Kidney capillary endothelial cell (primary cell): Measurements from ENCODE around the gene CCDC33.
A peak's percentile ranks its signal among the peaks of the same experiment; 100 is the strongest.

ENCODE experiments used
- DNase-seq: peaks from one replicate; pipeline ENCODE4 v3.0.0-alpha.2; 2018; ENCODE audit warnings: low spot score

The CCDC33 gene

GRCh38 chr15:74235962-74236361 lies at the start of gene CCDC33:
Gene CCDC33 (plus strand): TSS chr15:74236326. CDS start chr15:74236720, 394 bp downstream.
- no peak for DNase-seq

DNA sequence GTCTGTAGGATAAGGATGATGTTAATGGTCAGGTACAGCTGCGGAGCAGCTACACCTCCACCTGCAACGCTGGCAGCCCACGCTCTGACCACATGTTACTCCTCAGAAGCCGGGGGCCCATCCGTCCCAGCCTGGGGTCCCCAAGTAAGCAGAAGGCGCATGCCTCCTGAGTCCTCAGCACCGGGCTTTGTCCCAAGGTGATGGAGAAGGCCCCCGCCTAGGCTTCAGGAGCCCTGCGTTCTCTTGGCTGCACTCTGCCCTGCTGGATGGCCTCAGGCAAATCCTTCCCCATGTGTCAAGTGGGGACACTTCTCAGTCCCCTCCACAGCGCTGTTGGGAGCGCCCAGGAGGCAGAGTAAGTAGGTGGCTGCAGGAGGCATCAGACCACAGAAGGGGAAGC lies 47.9 kb upstream of the CCDC33 start:
- DNase-seq, result no peak

DNA sequence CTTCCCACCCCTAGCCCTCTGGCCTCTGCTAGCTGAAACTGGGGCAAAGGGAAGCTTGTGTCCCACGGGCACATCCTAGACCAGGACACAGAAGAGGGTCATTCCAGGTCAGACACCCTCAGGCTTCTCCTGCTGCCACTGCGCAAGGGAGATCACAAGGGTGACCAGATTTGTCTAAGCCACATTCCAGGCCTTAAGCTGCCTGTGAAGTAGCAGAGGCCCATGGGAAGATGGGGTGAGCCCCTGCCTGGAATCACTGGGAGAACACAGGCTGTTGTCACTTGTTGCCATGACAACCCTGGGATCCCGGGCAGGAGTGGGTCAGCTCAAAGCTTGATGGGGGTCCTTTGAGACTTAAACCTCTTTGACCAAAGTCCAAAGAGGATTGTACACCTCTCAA lies 44.3 kb upstream of the CCDC33 start:
- DNase-seq, result no peak

GRCh38 chr15:74192751-74193150 lies 43.4 kb upstream of the CCDC33 start:
- no peak for DNase-seq

DNA sequence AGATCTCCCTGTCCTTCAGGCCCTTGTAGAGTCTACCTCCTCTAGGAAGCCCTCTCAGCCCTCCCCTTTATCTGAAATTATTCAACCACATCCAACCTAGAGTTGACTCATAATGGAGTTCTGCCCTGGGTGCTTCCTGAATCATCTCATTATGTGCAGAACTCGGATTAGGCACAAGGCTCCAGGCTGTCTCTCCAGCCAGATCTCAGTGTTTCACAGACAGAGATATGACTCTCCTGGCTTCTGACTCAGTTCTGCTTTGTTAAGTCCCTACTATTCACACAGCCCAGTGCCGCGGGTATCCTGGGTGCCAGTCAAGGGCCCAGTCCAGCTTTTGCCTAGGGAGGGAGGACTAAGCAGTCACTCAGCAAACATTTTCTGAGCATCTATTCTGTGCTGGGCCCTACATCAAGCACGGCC lies 42.8 kb upstream of the CCDC33 start:
- DNase-seq, result peak; percentile 89

GRCh38 chr15:74193905-74194304 lies 42.2 kb upstream of the CCDC33 start:
- DNase-seq, result no peak

DNA sequence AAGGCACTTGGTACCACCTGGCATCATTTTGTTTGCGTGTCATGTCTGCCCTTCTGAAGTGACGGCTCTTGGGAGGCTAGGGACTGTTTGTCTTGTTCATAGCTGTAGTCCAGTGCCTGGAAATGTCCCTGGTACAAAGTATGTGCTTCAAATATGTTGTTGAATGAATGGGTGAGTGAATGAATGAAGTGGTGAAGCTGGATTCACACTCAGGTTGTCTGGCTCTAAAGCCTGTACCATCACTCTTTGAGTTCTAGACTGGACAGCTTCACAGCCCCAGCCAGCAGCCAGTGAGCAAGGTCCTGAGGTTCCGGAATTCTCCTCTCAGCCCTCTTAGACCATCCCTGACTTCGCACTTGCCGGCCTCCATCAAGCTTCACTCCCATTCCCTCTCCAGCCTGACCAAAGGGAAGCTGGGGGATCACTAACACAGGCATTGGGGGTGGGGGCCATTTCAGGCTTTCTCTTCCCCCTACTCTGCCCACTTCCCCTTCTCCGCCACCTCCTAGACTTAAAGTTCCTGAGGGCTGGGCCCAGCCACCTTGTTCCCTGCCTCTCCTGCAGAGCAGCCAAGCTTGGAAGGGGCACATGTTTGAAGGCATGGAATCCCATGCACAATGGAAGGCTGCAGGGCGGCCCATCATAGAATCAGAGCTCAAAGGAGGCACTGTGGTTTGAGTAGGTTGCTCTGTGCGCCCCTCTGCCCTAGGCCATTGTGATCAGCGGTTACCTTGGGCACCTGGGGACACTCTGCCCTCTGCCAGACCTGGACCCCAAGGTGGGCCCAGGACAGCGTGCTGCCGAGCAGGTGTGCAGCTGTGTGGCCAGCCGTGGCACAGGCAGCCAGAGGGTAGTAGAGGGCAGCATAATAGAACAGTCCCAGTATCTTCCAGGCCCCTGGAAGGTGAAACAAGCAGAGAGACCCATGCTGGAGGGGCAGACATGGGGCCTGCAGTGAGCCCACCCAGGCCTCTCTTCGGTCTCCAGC lies 41.3 kb upstream of the CCDC33 start:
- no peak for DNase-seq

GRCh38 chr15:74196175-74196574 lies 40.0 kb upstream of the CCDC33 start:
- DNase-seq, result peak; percentile 70

DNA sequence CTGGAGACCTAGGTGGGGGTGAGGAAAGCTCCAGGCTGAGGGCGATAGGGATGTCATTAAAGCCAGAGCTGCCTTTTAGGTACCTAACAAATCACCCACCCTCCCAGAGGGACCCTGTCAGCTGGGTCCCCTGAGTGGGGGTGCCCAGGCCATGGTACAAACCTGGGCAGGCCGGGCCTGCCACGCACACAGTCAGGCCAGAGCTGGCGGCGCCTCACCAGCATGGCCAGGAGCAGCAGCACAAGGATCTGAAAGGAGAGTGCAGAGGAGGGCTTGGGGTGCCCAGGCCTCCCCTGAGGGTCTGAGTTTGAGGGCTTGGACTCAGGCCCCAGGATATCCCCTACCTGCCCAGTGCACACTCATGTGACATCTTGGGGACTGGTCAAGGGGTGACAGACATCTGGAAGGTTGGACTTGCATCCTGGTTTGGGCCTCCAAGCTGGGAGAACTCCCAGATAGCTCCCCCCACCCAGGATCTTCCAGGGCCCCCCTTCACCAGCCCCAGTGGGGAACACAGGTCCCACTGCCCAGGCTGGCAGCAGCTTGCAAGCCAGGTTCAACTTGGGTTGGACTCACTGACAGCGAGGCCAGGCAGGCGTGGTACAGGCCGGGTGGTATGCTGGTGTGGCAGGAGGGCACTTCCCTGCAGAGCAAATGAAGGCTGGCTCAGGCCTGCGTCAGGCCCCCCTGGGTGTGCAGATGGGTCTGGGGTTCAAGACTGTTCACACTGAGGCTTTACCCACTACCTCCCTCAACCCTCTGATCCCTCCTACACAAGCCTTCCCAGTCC lies 38.8 kb upstream of the CCDC33 start:
- DNase-seq, result no peak

- no peak for DNase-seq
Measured at GRCh38 chr15:74199297-74199652, 36.9 kb upstream of the CCDC33 start.

- DNase-seq, result no peak
Measured at GRCh38 chr15:74200412-74200815, 35.7 kb upstream of the CCDC33 start.

- DNase-seq, result no peak
Measured at GRCh38 chr15:74200871-74201419, 35.2 kb upstream of the CCDC33 start.

DNA sequence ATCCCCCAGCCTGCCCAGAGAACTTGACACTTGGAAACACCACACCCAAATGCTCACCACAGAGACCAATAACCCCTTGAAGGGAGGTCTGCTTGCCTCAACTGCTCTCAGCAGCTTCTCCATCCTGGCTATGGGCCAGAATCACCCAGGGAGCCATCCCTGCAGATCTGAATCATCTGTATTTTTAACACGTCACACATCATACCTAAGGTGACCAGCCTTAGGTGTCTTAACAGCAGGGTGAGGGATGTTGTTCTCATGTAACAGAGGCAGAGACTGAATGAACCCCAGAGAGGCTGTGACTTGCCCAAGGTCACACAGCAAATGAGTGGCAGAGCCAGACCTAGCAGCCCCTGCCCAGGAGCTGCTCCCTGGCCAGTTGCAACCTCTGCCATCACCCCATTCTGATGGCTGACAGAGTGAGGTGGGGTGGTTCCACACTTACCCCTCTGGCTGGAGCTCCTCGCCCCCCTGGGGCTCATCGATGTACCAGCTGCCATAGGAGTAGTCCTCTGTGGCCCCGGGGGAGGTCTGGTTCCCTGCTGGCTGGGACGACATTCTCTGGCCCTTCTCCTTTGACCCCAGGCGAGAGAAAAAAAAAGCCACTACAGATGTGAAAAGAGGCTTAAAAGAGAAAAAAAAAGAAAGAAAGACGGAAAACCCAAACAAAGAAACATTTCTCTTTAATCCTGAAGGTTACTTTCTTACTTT lies 34.3 kb upstream of the CCDC33 start:
- DNase-seq, result no peak

DNA sequence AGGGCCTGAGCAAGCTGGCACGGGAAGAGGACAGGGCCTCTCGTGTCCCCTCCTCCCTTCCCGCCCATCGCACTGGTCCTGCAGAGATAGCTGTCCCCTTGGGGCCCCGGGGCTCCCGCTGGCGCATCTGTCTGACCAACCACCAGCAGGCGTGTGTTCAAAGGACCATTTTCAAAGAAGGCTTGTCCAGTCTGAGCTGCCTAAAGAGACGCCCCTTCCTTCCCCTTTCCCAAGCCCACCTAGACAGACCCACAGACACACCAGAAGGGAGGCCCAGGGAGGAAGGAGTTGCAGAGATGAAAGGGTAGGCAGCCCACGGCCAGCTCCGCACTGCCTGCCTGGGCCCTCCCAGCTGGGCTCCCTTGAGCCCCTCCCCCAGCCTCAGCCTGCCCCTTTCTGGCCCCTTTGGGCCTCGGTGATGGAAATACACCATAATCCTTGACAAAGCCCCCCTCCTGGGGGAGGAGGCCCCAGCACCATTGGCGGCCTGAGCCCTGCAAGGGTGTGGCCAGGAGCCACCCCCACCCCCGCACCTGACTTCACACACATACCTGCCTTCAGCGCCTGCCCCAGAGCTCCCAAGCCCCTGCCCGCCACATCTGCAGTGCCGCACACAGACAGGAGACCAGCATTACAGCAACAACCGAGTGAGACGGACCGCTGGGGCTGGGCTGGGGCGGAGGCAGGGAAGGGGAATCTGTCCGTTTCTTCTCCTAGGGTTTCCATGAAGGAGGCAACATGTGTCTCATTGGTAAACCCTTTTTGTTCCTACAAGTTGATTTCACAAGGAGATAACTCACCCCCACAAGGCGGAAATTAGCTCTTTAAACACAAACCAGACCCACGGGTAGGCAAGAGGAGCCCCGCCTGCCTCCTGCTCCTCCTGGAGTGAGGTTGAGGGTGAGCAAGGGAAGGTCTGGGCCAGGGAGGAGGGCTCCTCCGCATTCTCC lies 33.4 kb upstream of the CCDC33 start, which contains the start of gene STRA6:
TSS of gene STRA6 (minus strand) at position 336 of the 950 bp plus-strand sequence. CDS start 520 bp downstream, outside the sequence.
- no peak for DNase-seq

DNA sequence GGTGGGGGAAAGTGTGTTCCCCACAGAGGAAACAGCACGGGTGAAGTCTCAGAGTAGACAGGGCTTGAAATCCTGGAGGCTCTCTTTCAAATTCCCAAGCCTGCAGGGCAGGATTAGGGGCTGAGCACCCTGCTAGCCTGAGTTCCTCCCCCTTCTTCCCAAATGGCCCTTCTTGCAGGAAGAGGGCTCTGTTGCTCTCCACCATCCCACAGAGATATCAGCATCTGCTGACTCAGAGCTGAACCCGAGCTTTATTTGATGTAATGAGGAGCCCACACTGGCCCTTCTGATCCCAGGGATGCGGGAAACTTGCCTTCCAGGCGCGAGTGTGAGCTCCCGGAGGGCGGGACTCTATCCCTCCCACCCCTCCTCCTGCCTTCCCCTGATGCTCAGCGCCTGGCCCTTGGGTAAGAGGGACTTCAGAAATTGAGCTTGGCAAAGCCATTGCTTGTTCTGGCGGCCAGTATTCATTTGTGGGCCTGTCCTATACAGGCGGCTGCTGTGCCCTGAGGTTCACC lies 32.2 kb upstream of the CCDC33 start:
- no peak for DNase-seq

- DNase-seq, result no peak
Measured at GRCh38 chr15:74205582-74205947, 30.6 kb upstream of the CCDC33 start.

- no peak for DNase-seq
Measured at GRCh38 chr15:74206801-74207281, 29.3 kb upstream of the CCDC33 start.

DNA sequence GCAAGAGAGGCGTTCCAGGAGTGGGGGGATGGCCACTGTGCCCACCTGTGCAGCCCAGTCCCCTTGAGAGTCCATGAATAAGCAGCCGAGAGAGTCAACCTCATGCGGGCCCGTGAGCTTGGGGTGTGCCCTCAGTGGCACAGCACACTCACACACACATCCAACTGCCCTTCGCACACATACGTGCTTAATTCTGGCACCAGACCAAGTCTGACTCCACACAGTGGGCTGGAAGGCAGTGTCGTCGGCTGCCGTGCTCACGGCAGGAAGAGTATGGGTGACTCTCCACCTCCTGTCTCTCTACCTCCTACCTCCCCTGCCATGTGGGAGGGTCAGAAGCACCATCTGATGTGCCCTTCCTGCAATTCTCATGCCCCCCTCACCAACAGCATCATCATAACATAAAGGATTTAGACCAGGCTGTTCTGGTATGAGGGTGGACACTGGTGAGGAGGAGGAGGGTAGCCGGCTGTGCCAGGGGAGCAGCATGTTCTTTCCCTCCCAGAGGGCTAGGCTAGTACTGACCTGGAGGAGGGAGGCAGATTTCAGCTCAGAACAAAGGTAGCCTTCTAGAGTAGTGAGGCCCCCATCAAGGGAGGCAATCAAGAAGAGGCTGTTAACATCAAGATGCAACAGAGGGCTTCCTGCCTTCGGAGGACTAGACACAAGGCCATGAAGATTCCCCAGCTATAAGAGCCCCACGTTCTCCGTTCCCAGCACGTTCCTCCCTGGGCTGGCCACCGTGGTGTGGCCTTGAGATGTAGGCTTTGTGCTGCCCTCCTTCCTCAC lies 28.3 kb upstream of the CCDC33 start:
- peak; percentile 73 for DNase-seq

DNA sequence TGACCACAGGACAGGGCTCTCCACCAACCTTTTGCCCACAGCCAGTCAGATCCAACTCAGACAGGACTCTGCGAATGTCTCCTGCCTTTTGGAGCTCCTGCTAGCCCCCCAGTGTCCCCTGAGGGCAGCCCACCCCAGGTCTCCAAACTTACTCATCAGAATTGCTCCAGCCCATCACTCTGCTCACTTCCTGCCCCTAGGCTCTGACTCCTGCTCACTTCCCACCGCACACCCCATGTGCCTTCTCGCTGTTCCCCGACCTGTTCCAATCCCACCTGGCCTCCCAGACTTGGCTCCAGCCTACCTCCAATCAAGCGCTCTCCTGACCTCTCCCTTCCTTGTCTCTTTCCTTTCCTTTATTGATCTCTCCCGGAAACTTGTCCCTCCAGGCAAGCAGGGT lies 27.6 kb upstream of the CCDC33 start:
- no peak for DNase-seq
